HG02642 (cell line): ENCODE results near the gene MVD.
A peak's percentile ranks its signal among the peaks of the same experiment; 100 is the strongest.
"Not testable (repeated sequence)": the region's sequence is repeated elsewhere in the genome, so short reads cannot be mapped to it uniquely, and the experiment has no call there.

ENCODE experiments used
- ATAC-seq: cut with Tn5 transposase; IDR thresholded peaks from one replicate; pipeline ENCODE4 v1.9.1; 2021; ENCODE audit warnings: mild to moderate bottlenecking; ENCODE audit not compliant: unreplicated experiment, poor library complexity

The MVD gene

GRCh38 chr16:88685156-88686061 lies 22.5 kb upstream of the MVD start:
- no peak for ATAC-seq

GRCh38 chr16:88684569-88685155 lies 21.8 kb upstream of the MVD start:
- no peak for ATAC-seq

- ATAC-seq, result peak; percentile 59
These were observed 19.0 kb upstream of the MVD start for GRCh38 chr16:88681709-88682451.

- no peak for ATAC-seq
These were observed 18.3 kb upstream of the MVD start for GRCh38 chr16:88681084-88681680.

GRCh38 chr16:88680554-88681083 lies 17.7 kb upstream of the MVD start:
- ATAC-seq, result no peak

- ATAC-seq, result no peak
These were observed 15.5 kb upstream of the MVD start for GRCh38 chr16:88678224-88678979.

- no peak for ATAC-seq
These were observed 14.8 kb upstream of the MVD start for GRCh38 chr16:88677721-88678120.

- ATAC-seq, result no peak
These were observed 13.8 kb upstream of the MVD start for GRCh38 chr16:88676502-88677242.

GRCh38 chr16:88673716-88674379 lies 11.0 kb upstream of the MVD start:
- no peak for ATAC-seq

GRCh38 chr16:88672776-88673175 lies 9.9 kb upstream of the MVD start:
- ATAC-seq, result no peak

- ATAC-seq, result no peak
These were observed 8.9 kb upstream of the MVD start for GRCh38 chr16:88671806-88672205.

GRCh38 chr16:88669980-88670379 lies 7.1 kb upstream of the MVD start:
- ATAC-seq, result no peak

GRCh38 chr16:88669493-88669892 lies 6.6 kb upstream of the MVD start:
- ATAC-seq, result not testable (repeated sequence)

GRCh38 chr16:88667461-88667860 lies 4.6 kb upstream of the MVD start:
- no peak for ATAC-seq

- no peak for ATAC-seq
These were observed 2.7 kb upstream of the MVD start for GRCh38 chr16:88665570-88665969.

- ATAC-seq, result no peak
These were observed 2.3 kb upstream of the MVD start for GRCh38 chr16:88665148-88665547.

- peak; percentile 9 for ATAC-seq
These were observed 559 bp downstream of the MVD start for GRCh38 chr16:88662222-88662842.

GRCh38 chr16:88661468-88661867 lies 1.4 kb downstream of the MVD start:
- ATAC-seq, result no peak
